PFSK-1 (cell line): ENCODE results near the gene PDCL2.

Experiments used
- FOXP2 ChIP-seq: optimal IDR thresholded peaks from 2 replicates; pipeline ENCODE3; 2011; ENCODE audit warnings: borderline replicate concordance, control low read depth, inconsistent platforms; ENCODE audit not compliant: insufficient read depth; ENCODE audit errors: extremely low read length, extremely low read depth
- POLR2AphosphoS5 ChIP-seq: IDR thresholded peaks from 2 replicates; pipeline ENCODE4 v1.6.1; 2012; ENCODE audit warnings: low read depth, mild to moderate bottlenecking, control low read depth, low read length, moderate library complexity
- SIN3A ChIP-seq: IDR thresholded peaks from 2 replicates; pipeline ENCODE4 v1.6.1; 2012; ENCODE audit warnings: mild to moderate bottlenecking, low read length, moderate library complexity, borderline replicate concordance; ENCODE audit not compliant: insufficient read depth
- TAF1 ChIP-seq: IDR thresholded peaks from 2 replicates; pipeline ENCODE4 v1.6.1; 2012; ENCODE audit warnings: low read length, control low read depth, borderline replicate concordance; ENCODE audit not compliant: insufficient read depth
- TF ChIP-seq, protein P1 (sequence below), 2 experiments: IDR thresholded peaks; 2 replicates each; pipeline versions ENCODE4 v1.6.1 to v1.8.0; 2011 to 2012; ENCODE audit warnings: low read depth in 2 of 2, low read length in 2 of 2, control low read depth in 1 of 2, inconsistent platforms in 1 of 2, mild to moderate bottlenecking in 1 of 2, moderate library complexity in 1 of 2; ENCODE audit not compliant: insufficient read depth in 1 of 2

PDCL2 gene

DNA sequence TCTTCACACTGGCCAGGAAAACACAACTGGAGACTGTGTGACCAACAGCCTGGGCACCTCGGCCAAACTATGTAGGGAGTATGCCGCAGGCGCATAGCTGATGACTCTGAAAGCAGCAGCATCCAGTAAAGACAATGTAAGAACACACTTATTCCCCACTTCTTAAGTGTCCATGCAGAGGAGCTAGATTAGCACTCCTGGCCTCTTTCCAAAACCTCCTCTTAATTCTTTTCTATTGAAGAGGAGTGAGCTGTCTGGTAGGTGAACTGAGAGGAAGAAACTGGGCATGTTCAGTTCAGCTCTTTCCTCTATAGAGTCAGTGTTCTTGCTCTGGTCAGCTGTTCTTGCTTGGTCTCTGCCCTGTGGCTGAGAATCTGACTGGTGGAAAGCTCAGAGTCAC lies 23.0 kb upstream of the PDCL2 start:
- no peak for TF ChIP-seq TAF1
- TF ChIP-seq SIN3A, result no peak
- TF ChIP-seq, protein P1, sequence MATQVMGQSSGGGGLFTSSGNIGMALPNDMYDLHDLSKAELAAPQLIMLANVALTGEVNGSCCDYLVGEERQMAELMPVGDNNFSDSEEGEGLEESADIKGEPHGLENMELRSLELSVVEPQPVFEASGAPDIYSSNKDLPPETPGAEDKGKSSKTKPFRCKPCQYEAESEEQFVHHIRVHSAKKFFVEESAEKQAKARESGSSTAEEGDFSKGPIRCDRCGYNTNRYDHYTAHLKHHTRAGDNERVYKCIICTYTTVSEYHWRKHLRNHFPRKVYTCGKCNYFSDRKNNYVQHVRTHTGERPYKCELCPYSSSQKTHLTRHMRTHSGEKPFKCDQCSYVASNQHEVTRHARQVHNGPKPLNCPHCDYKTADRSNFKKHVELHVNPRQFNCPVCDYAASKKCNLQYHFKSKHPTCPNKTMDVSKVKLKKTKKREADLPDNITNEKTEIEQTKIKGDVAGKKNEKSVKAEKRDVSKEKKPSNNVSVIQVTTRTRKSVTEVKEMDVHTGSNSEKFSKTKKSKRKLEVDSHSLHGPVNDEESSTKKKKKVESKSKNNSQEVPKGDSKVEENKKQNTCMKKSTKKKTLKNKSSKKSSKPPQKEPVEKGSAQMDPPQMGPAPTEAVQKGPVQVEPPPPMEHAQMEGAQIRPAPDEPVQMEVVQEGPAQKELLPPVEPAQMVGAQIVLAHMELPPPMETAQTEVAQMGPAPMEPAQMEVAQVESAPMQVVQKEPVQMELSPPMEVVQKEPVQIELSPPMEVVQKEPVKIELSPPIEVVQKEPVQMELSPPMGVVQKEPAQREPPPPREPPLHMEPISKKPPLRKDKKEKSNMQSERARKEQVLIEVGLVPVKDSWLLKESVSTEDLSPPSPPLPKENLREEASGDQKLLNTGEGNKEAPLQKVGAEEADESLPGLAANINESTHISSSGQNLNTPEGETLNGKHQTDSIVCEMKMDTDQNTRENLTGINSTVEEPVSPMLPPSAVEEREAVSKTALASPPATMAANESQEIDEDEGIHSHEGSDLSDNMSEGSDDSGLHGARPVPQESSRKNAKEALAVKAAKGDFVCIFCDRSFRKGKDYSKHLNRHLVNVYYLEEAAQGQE (IDR thresholded peaks at IDR 0.05; ENCODE audit: insufficient read depth in 1 of 2, low read depth in 2 of 2, low read length in 2 of 2), result no peak
- TF ChIP-seq FOXP2, result no peak
- no peak for TF ChIP-seq POLR2AphosphoS5

DNA sequence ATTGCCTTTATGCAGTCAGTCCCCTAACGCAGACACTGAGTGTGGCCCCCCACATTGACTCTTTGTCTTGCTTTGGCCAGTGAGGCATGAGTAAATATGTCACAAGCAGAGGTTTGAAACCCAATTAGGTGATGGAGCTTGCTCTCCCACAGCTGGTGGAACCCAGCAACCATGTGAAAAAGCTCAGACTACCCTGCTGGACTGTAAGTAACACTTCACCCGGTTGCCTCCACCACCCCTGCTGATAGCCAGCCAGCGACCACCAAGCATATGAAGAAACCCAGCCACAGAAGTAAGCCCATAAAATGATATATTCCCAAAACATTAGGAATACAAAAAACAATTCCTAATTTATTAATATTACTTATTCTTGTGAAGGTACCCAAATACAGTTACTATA lies 21.6 kb upstream of the PDCL2 start:
- TF ChIP-seq, protein P1 (IDR thresholded peaks at IDR 0.05; ENCODE audit: insufficient read depth in 1 of 2, low read depth in 2 of 2, low read length in 2 of 2), result no peak
- TF ChIP-seq SIN3A, result no peak

DNA sequence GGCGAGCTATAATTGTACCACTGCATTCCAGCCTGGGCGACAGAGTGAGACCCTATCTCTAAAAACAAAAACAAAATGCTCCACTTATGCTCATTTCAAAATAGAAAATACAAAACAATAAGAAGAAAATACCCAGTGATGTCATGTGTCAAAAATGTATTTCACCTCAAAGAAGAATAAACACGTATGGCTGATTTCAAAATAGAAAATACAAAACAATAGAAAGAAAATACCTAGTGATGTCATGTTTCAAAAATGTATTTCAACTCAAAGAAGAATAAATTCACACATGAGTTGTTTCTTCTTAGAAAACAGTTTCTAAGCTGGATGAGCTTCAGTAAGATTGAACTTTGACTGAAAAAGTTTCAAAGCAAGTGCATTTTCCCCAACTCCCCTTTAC lies 20.3 kb upstream of the PDCL2 start:
- TF ChIP-seq FOXP2 (no peak), POLR2AphosphoS5 (no peak), TAF1 (no peak), SIN3A (no peak)
- TF ChIP-seq, protein P1 (IDR thresholded peaks at IDR 0.05; ENCODE audit: insufficient read depth in 1 of 2, low read depth in 2 of 2, low read length in 2 of 2), result no peak

DNA sequence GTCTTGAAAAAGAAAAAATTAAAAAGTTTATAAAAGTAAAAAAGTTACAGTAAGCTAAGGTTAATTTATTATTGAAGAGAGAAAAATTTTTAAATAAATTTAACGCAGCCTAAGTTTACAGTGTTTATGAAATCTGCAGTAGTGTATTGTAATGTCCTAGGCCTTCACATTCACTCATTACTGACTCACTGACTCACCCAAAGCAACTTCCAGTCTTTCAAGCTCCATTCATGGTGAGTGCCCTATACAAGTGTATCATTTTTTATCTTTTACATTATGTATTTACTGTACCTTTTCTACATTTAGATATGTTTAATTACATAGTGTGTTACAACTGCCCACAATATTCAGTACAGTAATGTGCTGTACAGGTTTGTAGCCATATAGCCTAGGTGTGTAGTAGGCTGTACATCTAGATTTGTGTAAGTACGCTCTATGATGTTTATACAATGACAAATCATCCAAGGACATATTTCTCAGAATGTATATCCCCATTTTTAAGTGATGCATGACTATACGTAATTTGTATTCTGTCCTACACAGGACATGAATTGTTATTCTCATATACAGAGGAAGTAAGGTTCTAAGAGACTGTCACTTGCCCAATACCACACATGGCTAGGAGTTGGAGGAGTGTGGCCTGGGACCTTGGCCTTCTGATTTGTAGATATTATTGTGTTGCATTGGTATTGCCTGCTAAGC lies 19.5 kb upstream of the PDCL2 start:
- TF ChIP-seq FOXP2 (no peak), POLR2AphosphoS5 (no peak), SIN3A (no peak), TAF1 (no peak)
- TF ChIP-seq, protein P1 (IDR thresholded peaks at IDR 0.05; ENCODE audit: insufficient read depth in 1 of 2, low read depth in 2 of 2, low read length in 2 of 2), result no peak

DNA sequence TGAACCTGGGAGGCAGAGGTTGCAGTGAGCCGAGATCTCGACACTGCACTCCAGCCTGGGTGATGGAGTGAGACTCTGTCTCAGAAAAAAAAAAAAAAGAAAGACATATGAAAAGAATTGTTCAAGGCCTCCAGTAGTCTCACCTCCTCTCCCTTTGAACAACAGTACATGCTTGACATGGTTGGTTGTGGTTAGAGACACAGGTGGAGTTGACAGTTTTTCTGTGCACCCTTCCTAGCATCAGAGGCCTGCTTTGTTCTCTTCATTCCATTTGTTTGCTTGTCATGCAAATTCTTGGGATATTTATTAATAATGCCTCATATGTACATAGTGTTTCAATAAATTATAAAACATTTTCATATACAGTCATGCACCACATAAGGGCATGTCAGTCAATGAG lies 18.3 kb upstream of the PDCL2 start:
- TF ChIP-seq TAF1 (no peak), FOXP2 (no peak)
- TF ChIP-seq, protein P1 (IDR thresholded peaks at IDR 0.05; ENCODE audit: insufficient read depth in 1 of 2, low read depth in 2 of 2, low read length in 2 of 2), result no peak
